ENCODE data around the gene HNRNPD. TPM values are rescaled to one million over a fixed set of nuclear protein-coding genes. Genes with fewer than 3 reads are reported as not detected.
"Not testable (repeated sequence)": the region's sequence is repeated elsewhere in the genome, so short reads cannot be mapped to it uniquely, and the experiment has no call there.

The HNRNPD gene
- total and polyA plus RNA-seq, 4 donors, result 29.9 to 53.9 (median 46.2) TPM

GRCh38 chr4:82320351-82320750 is 53.4 kb downstream of the HNRNPD start:
- H3K27me3 ChIP-seq (ENCODE audit: control insufficient read depth in 4 of 4, insufficient read depth in 4 of 4, low read length in 3 of 4), result peaks cover 0 to 2% (median 0%) of the 10 kb centered on the region in 4 donors
- H3K9me3 ChIP-seq (ENCODE audit: control insufficient read depth in 4 of 4, low read length in 3 of 4), result no peaks in the 10 kb centered on the region
- H3K4me3 ChIP-seq (ENCODE audit: low read depth in 1 of 3, low read length in 3 of 3), result no peak overlapping the region
- H3K36me3 ChIP-seq (ENCODE audit: control insufficient read depth in 4 of 4, insufficient read depth in 3 of 4, low read depth in 1 of 4, low read length in 3 of 4), result no peaks in the 10 kb centered on the region
- no peak for DNase-seq (ENCODE audit: low spot score)
- H3K4me1 ChIP-seq (ENCODE audit: control insufficient read depth in 4 of 4, insufficient read depth in 4 of 4, low read length in 3 of 4), result no peaks in the 10 kb centered on the region
- no peak overlapping the region for H3K27ac ChIP-seq (ENCODE audit: low read depth in 1 of 2, low read length in 2 of 2)
- H3K9ac ChIP-seq (ENCODE audit: low read depth in 1 of 2, low read length in 2 of 2), result no peak overlapping the region
- WGBS, result 93% methylated on average over 4 of the region's 4 CpGs
- no peak for TF ChIP-seq RAD21 (IDR thresholded peaks at IDR 0.05)
- no peak for TF ChIP-seq FOXA2 (IDR thresholded peaks at IDR 0.05)
- TF ChIP-seq ATF3 (IDR thresholded peaks at IDR 0.05), result no peak
- no peak for TF ChIP-seq EGR1 (IDR thresholded peaks at IDR 0.05; ENCODE audit: low read depth in 2 of 2)
- TF ChIP-seq RXRA (IDR thresholded peaks at IDR 0.05), result no peak
- no peak for TF ChIP-seq CTCF (IDR thresholded peaks at IDR 0.05; ENCODE audit: low read depth, low read length, missing input control)
- no peak for TF ChIP-seq ZBTB33 (IDR thresholded peaks at IDR 0.05)
- TF ChIP-seq GABPA (IDR thresholded peaks at IDR 0.05 in 1 of 2, conservative IDR thresholded peaks at IDR 0.05 in 1 of 2), result no peak
- no peak for TF ChIP-seq FOXA1 (IDR thresholded peaks at IDR 0.05)
- no peak for TF ChIP-seq REST (IDR thresholded peaks at IDR 0.05)
- no peak for TF ChIP-seq MAX (IDR thresholded peaks at IDR 0.05)
- TF ChIP-seq JUND (IDR thresholded peaks at IDR 0.05), result no peak
- TF ChIP-seq NR2F2 (IDR thresholded peaks at IDR 0.05), result no peak
- TF ChIP-seq HNF4G (IDR thresholded peaks at IDR 0.05), result no peak
- no peak for TF ChIP-seq HNF4A (conservative IDR thresholded peaks at IDR 0.05)
- TF ChIP-seq YY1 (IDR thresholded peaks at IDR 0.05), result no peak
- no peak for TF ChIP-seq SP1 (IDR thresholded peaks at IDR 0.05)
- no peak for TF ChIP-seq TAF1 (conservative IDR thresholded peaks at IDR 0.05)

- H3K4me1 ChIP-seq (ENCODE audit: control insufficient read depth in 4 of 4, insufficient read depth in 4 of 4, low read length in 3 of 4); H3K27ac ChIP-seq (ENCODE audit: low read depth in 1 of 2, low read length in 2 of 2); H3K9me3 ChIP-seq (ENCODE audit: control insufficient read depth in 4 of 4, low read length in 3 of 4); DNase-seq (ENCODE audit: low spot score); H3K4me3 ChIP-seq (ENCODE audit: low read depth in 1 of 3, low read length in 3 of 3); H3K36me3 ChIP-seq (ENCODE audit: control insufficient read depth in 4 of 4, insufficient read depth in 3 of 4, low read depth in 1 of 4, low read length in 3 of 4); H3K9ac ChIP-seq (ENCODE audit: low read depth in 1 of 2, low read length in 2 of 2); H3K27me3 ChIP-seq (ENCODE audit: control insufficient read depth in 4 of 4, insufficient read depth in 4 of 4, low read length in 3 of 4): not testable (repeated sequence)
- WGBS, result 89% methylated on average over 13 of the region's 13 CpGs
These were observed 70.7 kb downstream of the HNRNPD start for GRCh38 chr4:82303063-82303462.

Small RNAs within 50 kb of the gene (small RNA-seq; reads per million reads assigned to genes)
- gene RF00150, result not detected

Other genes with a start within 250 kb of the HNRNPD start
- gene HNRNPDL, start 56.5 kb upstream of the HNRNPD start, total RNA-seq, result 10 to 100 TPM; 57.4 to 57.9 TPM
- gene HNRNPDL, start 56.5 kb upstream of the HNRNPD start, polyA plus RNA-seq, result 10 to 100 TPM; 53.1 to 57.9 TPM
- gene ENOPH1, start 56.6 kb upstream of the HNRNPD start, total RNA-seq, result 10 to 100 TPM; 13.1 to 20.0 TPM
- gene ENOPH1, start 56.6 kb upstream of the HNRNPD start, polyA plus RNA-seq, result 10 to 100 TPM; 12.1 to 12.4 TPM
- 1 to 10 TPM; 4.8 to 8.7 TPM for gene TMEM150C, start 188.0 kb upstream of the HNRNPD start, total RNA-seq
- 1 to 10 TPM; 4.9 to 5.6 TPM for gene TMEM150C, start 188.0 kb upstream of the HNRNPD start, polyA plus RNA-seq

Measured in liver (tissue), 10 donors.